Common myeloid progenitor, CD34-positive (primary cell): ENCODE results near the gene PCSK6.

ENCODE experiments used
- CTCF ChIA-PET: fragments of 350-600 bp; sonication (Branson Sonifier 250); formaldehyde crosslinking; loops from one replicate; lab custom pipeline; 2021; ENCODE audit warnings: antibody characterized with exemption; lab: Charles Lee
- POLR2A ChIA-PET: fragments of 350-600 bp; sonication (Branson Sonifier 250); formaldehyde crosslinking; loops from one replicate; lab custom pipeline; 2021; ENCODE audit warnings: antibody characterized with exemption; lab: Charles Lee
- DNase-seq, 3 donors: peaks; one replicate each; pipeline versions ENCODE4 v3.0.0 to v3.0.0-alpha.2; 2013
- H3K27ac ChIP-seq, 2 experiments: 1 replicate in 1 of 2; 2 replicates in 1 of 2; pipeline ENCODE4 v1.7.0; 2013; ENCODE audit warnings: inconsistent platforms in 2 of 2, low read length in 2 of 2, mild to moderate bottlenecking in 2 of 2, low read depth in 1 of 2, moderate library complexity in 1 of 2; ENCODE audit not compliant: severe bottlenecking in 2 of 2, insufficient read depth in 1 of 2, poor library complexity in 1 of 2
- H3K27me3 ChIP-seq, 5 experiments: replicated peaks in 2 of 5; 1 replicate in 3 of 5; 2 replicates in 2 of 5; pipeline versions ENCODE4 v1.6.1 to v1.7.0; 2013; ENCODE audit warnings: low read length in 4 of 5, mild to moderate bottlenecking in 2 of 5, moderate library complexity in 2 of 5, inconsistent platforms in 1 of 5; ENCODE audit not compliant: insufficient read depth in 5 of 5, control insufficient read depth in 4 of 5
- H3K36me3 ChIP-seq, 4 experiments: 1 replicate in 2 of 4; 2 replicates in 2 of 4; pipeline versions ENCODE4 v1.6.1 to v1.7.0; 2013; ENCODE audit warnings: low read length in 3 of 4, control low read depth in 1 of 4, mild to moderate bottlenecking in 1 of 4; ENCODE audit not compliant: control insufficient read depth in 4 of 4, insufficient read depth in 4 of 4
- H3K4me1 ChIP-seq, 4 experiments: 1 replicate in 3 of 4; 2 replicates in 1 of 4; pipeline versions ENCODE4 v1.6.1 to v1.7.1; 2013; ENCODE audit warnings: low read length in 3 of 4, mild to moderate bottlenecking in 3 of 4, control low read depth in 1 of 4, inconsistent platforms in 1 of 4, moderate library complexity in 1 of 4; ENCODE audit not compliant: control insufficient read depth in 4 of 4, insufficient read depth in 4 of 4; ENCODE audit errors: control extremely low read depth in 1 of 4
- H3K4me3 ChIP-seq, 7 experiments: 1 replicate in 4 of 7; 2 replicates in 3 of 7; pipeline versions ENCODE4 v1.5.1 to v1.7.0; 2013; ENCODE audit warnings: mild to moderate bottlenecking in 7 of 7, low read length in 6 of 7, moderate library complexity in 6 of 7, inconsistent platforms in 2 of 7, low read depth in 2 of 7, control low read depth in 1 of 7; ENCODE audit not compliant: insufficient read depth in 4 of 7, control insufficient read depth in 1 of 7; ENCODE audit errors: extremely low read depth in 1 of 7
- H3K9me3 ChIP-seq, 5 experiments: 1 replicate in 4 of 5; 2 replicates in 1 of 5; pipeline versions ENCODE4 v1.6.1 to v1.7.1; 2013; ENCODE audit warnings: low read length in 4 of 5, mild to moderate bottlenecking in 2 of 5, inconsistent platforms in 1 of 5, low read depth in 1 of 5, moderate library complexity in 1 of 5; ENCODE audit not compliant: control insufficient read depth in 4 of 5, insufficient read depth in 2 of 5; ENCODE audit errors: control extremely low read depth in 1 of 5
- WGBS: methylation state at CpG from one replicate; pipeline ENCODE4 v1.1.5; 2013; ENCODE audit not compliant: insufficient coverage; 5-methylcytosine and 5-hydroxymethylcytosine counted together

PCSK6 gene

GRCh38 chr15:101451266-101451799 lies 38.2 kb downstream of the PCSK6 start:
- Histone ChIP-seq H3K27ac (peak overlapping the region in 1 of 2 experiments; percentile 51), H3K4me1 (peaks cover 7 to 65% (median 46%) of the 10 kb centered on the region in 4 experiments), H3K9me3 (no peaks in the 10 kb centered on the region), H3K27me3 (peaks cover 0 to 4% (median 0%) of the 10 kb centered on the region in 5 experiments), H3K4me3 (peak overlapping the region in 3 of 7 experiments; percentile 28 to 51 (median 38)), H3K36me3 (no peaks in the 10 kb centered on the region)
- 0% methylated on average over 1 of the region's 19 CpGs for WGBS
- DNase-seq = peak; percentile 91 to 99 (median 98)
- ChIA-PET CTCF (interaction anchor here (1.3 to 2.7 kb wide), 3 partner anchors 45 to 131 kb away, joined by 3 to 12 read pairs (median 6); no protein-coding TSS in a partner anchor), POLR2A (interaction anchor here (0.8 to 1.0 kb wide), 3 partner anchors 32 to 131 kb away, joined by 3 to 4 read pairs (median 3); no protein-coding TSS in a partner anchor)

- ChIA-PET POLR2A (interaction anchor here (0.8 to 1.0 kb wide), 3 partner anchors 33 to 130 kb away, joined by 3 to 4 read pairs (median 4); no protein-coding TSS in a partner anchor), CTCF (interaction anchor here (0.8 to 2.7 kb wide), 6 partner anchors 10 to 190 kb away, joined by 3 to 12 read pairs (median 3); no protein-coding TSS in a partner anchor)
- WGBS = 61% methylated on average over 17 of the region's 18 CpGs
- Histone ChIP-seq H3K27ac (no peak overlapping the region), H3K4me1 (peaks cover 9 to 65% (median 46%) of the 10 kb centered on the region in 4 experiments), H3K9me3 (no peaks in the 10 kb centered on the region), H3K4me3 (peak overlapping the region in 3 of 7 experiments; percentile 28 to 51 (median 38)), H3K36me3 (no peaks in the 10 kb centered on the region), H3K27me3 (peaks cover 0 to 4% (median 0%) of the 10 kb centered on the region in 5 experiments)
- peak in 1 of 3 donors; percentile 15 for DNase-seq
Observed at GRCh38 chr15:101450403-101451265, 38.9 kb downstream of the PCSK6 start.

- no peak for DNase-seq
- H3K9me3 ChIP-seq = peaks cover 0 to 7% (median 3%) of the 10 kb centered on the region in 5 experiments
- peaks cover 9 to 56% (median 39%) of the 10 kb centered on the region in 4 experiments for H3K4me1 ChIP-seq
- ChIA-PET CTCF (interaction anchor here (0.8 to 2.7 kb wide), 4 partner anchors 9 to 191 kb away, joined by 3 to 12 read pairs (median 3); no protein-coding TSS in a partner anchor), POLR2A (interaction anchor here (0.8 kb wide), 1 partner anchor 129 kb away, joined by 4 read pairs; no protein-coding TSS in a partner anchor)
- H3K4me3 ChIP-seq = no peak overlapping the region
- no peak overlapping the region for H3K27ac ChIP-seq
- H3K27me3 ChIP-seq = peaks cover 0 to 4% (median 0%) of the 10 kb centered on the region in 5 experiments
- WGBS = 94% methylated on average over 16 of the region's 21 CpGs
- no peaks in the 10 kb centered on the region for H3K36me3 ChIP-seq
Observed at GRCh38 chr15:101449471-101450402, 39.8 kb downstream of the PCSK6 start.

- Histone ChIP-seq H3K4me3 (no peak overlapping the region), H3K27me3 (peaks cover 0 to 4% (median 0%) of the 10 kb centered on the region in 5 experiments), H3K9me3 (peaks cover 3 to 11% (median 5%) of the 10 kb centered on the region in 5 experiments), H3K4me1 (peaks cover 9 to 47% (median 37%) of the 10 kb centered on the region in 4 experiments), H3K27ac (no peak overlapping the region), H3K36me3 (no peaks in the 10 kb centered on the region)
- CTCF ChIA-PET = no interaction called here
- 96% methylated on average over 3 of the region's 3 CpGs for WGBS
- no peak for DNase-seq
- POLR2A ChIA-PET = no interaction called here
Observed at GRCh38 chr15:101448336-101448735, 41.2 kb downstream of the PCSK6 start.

- POLR2A ChIA-PET = no interaction called here
Observed at GRCh38 chr15:101447561-101448071, 41.9 kb downstream of the PCSK6 start.

GRCh38 chr15:101447168-101447533 lies 42.4 kb downstream of the PCSK6 start:
- 71% methylated on average over 1 of the region's 2 CpGs for WGBS
- H3K27ac ChIP-seq = no peak overlapping the region
- CTCF ChIA-PET = no interaction called here
- no peak for DNase-seq
- POLR2A ChIA-PET = no interaction called here
- H3K27me3 ChIP-seq = peaks cover 0 to 4% (median 0%) of the 10 kb centered on the region in 5 experiments
- peaks cover 9 to 41% (median 34%) of the 10 kb centered on the region in 4 experiments for H3K4me1 ChIP-seq
- peaks cover 3 to 11% (median 5%) of the 10 kb centered on the region in 5 experiments for H3K9me3 ChIP-seq
- H3K4me3 ChIP-seq = no peak overlapping the region
- H3K36me3 ChIP-seq = no peaks in the 10 kb centered on the region

More at GRCh38 chr15:101447561-101448071, 41.9 kb downstream of the PCSK6 start:
- no peaks in the 10 kb centered on the region for H3K36me3 ChIP-seq
- H3K4me1 ChIP-seq = peaks cover 9 to 45% (median 36%) of the 10 kb centered on the region in 4 experiments
- CTCF ChIA-PET = no interaction called here
- H3K4me3 ChIP-seq = no peak overlapping the region
- H3K27ac ChIP-seq = no peak overlapping the region
- H3K9me3 ChIP-seq = peaks cover 3 to 11% (median 5%) of the 10 kb centered on the region in 5 experiments
- H3K27me3 ChIP-seq = peaks cover 0 to 4% (median 0%) of the 10 kb centered on the region in 5 experiments
- 98% methylated on average over 19 of the region's 20 CpGs for WGBS
- no peak for DNase-seq
